Heart left ventricle (tissue), 16 donors: ENCODE measurements around the gene COL11A2. TPM values are rescaled to one million over a fixed set of nuclear protein-coding genes. Genes with fewer than 3 reads are reported as not detected.

Source experiments
- ATAC-seq, 4 donors: fragments of 200-7000 bp; cut with Tn5 transposase; one replicate each; pipeline ENCODE4 v1.9.1; 2020 to 2022; ENCODE audit warnings: moderate library complexity in 4 of 4, mild to moderate bottlenecking in 3 of 4, moderate number of reproducible peaks in 1 of 4
- DNase-seq, 5 donors: peaks; one replicate each; pipeline ENCODE4 v3.0.0-alpha.2; 2020
- H3K27ac ChIP-seq, 12 donors: fragments of 200-600 bp; sonication (generic) in 4 of 12; one replicate each; pipeline versions ENCODE4 v1.5.0 to v1.8.0; 2016 to 2022; ENCODE audit warnings: mild to moderate bottlenecking in 2 of 12
- H3K27me3 ChIP-seq, 9 donors: fragments of 200-600 bp; sonication (generic) in 2 of 9; one replicate each; pipeline versions ENCODE4 v1.5.1 to v1.8.0; 2016 to 2022; ENCODE audit warnings: mild to moderate bottlenecking in 3 of 9
- H3K36me3 ChIP-seq, 9 donors: fragments of 200-600 bp; sonication (generic) in 2 of 9; one replicate each; pipeline versions ENCODE4 v1.5.0 to v1.8.0; 2018 to 2022; ENCODE audit warnings: mild to moderate bottlenecking in 2 of 9
- H3K4me1 ChIP-seq, 12 donors: fragments of 200-600 bp; sonication (generic) in 4 of 12; one replicate each; pipeline versions ENCODE4 v1.5.0 to v1.8.0; 2016 to 2022; ENCODE audit warnings: mild to moderate bottlenecking in 3 of 12
- H3K4me3 ChIP-seq, 12 donors: fragments of 200-600 bp; sonication (generic) in 4 of 12; one replicate each; pipeline versions ENCODE4 v1.5.0 to v1.8.0; 2017 to 2022; ENCODE audit warnings: mild to moderate bottlenecking in 9 of 12, moderate library complexity in 4 of 12
- H3K9me3 ChIP-seq, 12 donors: fragments of 200-600 bp; sonication (generic) in 4 of 12; one replicate each; pipeline versions ENCODE4 v1.5.0 to v1.8.0; 2016 to 2022; ENCODE audit warnings: mild to moderate bottlenecking in 1 of 12
- POLR2A ChIP-seq, 2 donors: fragments of 450-650 bp; IDR thresholded peaks; one replicate each; pipeline ENCODE4 v1.6.1; 2017; ENCODE audit warnings: antibody characterized with exemption in 2 of 2, mild to moderate bottlenecking in 2 of 2, moderate library complexity in 2 of 2
- WGBS, 4 donors: extraction: QIAGEN DNeasy Blood & Tissue Kit in 2 of 4; methylation state at CpG; one replicate each; pipeline versions ENCODE4 v1.1.5 to v1.1.7; 2013 to 2018; 5-methylcytosine and 5-hydroxymethylcytosine counted together
- intact Hi-C, 10 donors: fragments of 100-400 bp; cut with DNase I; formaldehyde crosslinking; loops; one replicate each; pipeline versions ENCODE4 v1.11.1 to v1.14.2; 2022
- long read RNA-seq, 3 donors: library from polyadenylated mRNA; unstranded; transcript quantifications; one replicate each; pipeline ENCODE4 v2.0.0, GENCODE V29; 2020 to 2021
- polyA plus RNA-seq, 2 donors: library from polyadenylated mRNA; stranded (reverse); fragments of 200-250 nt; gene quantifications; one replicate each; pipeline ENCODE4 v1.2.3, GENCODE V29; 2013
- total RNA-seq, 9 donors: library from RNA; depleted of rRNA in 2 of 9; stranded (reverse); fragments of >200 nt in 2 of 9; fragmentation: NEBNext Ultra II Directional in 3 of 9; extraction: Animal tissue kit (Norgen Biotek cat#: 25700) in 3 of 9; gene quantifications; one replicate each; pipeline versions ENCODE4 v1.1.0 to v1.2.4, GENCODE V29; 2016 to 2023
- TF ChIP-seq, protein P1 (sequence below), 12 donors: fragments of 200-600 bp; sonication (generic) in 4 of 12; IDR thresholded peaks; one replicate each; pipeline versions ENCODE4 v1.5.0 to v1.8.0; 2018 to 2022; ENCODE audit warnings: antibody characterized with exemption in 12 of 12, mild to moderate bottlenecking in 5 of 12
- donor health status: ischemic (EF 13 %, LVEDD 7.1; RV severe dilation, severe dysfunction).
- donor health status: healthy with polysubstance abuse.
- donor health status: DM: no; HTN: yes; CAD: no.
- donor health status: DM: no; HTN: no; CAD: no.
- donor health status: ischemic (EF 25% LVEDD 6.9; RV normal size, moderate dysfunction).
- donor health status: ischemic (EF 25% LVEDD 5.7; RV mildly dilated, moderate dysfunction).
- donor health status: healthy.
- donor health status: DM: yes; HTN: yes; CAD: no.
- donor health status: ischemic (EF 35%, LVEDD 5.7; RV mildly dilated, moderate dysfunction).
- donor health status: nonischemic (EF 11% LVEDD 7.7; RV severe dilation, severe dysfunction).
- donor health status: DM: yes; HTN: yes; CAD: no.
- donor health status: PGD.
- donor health status: ischemic (EF 29% LVEDD 5.4; RV normal size, mild dysfunction).
- donor health status: nonischemic (EF 23%, LVEDD 6.1; RV moderate dilation, normal function).

COL11A2 gene
- 1 to 10 TPM in 4 of 9 donors, under 1 TPM in 5; 0.42 to 2.3 (median 0.93) TPM for total RNA-seq
- 1 to 10 TPM in 1 of 2 donors, under 1 TPM in 1; 0.39 to 4.9 TPM for polyA plus RNA-seq
- long read RNA-seq, donor 1, partial matches to known transcripts = 3 of 5 reads
- long read RNA-seq, donor 1, other reads (novel, unspliced or antisense) = 2 of 5 reads
- long read RNA-seq, donor 2, partial matches to known transcripts = 0 of 1 reads
- long read RNA-seq, donor 2, other reads (novel, unspliced or antisense) = 1 of 1 reads
- long read RNA-seq, donor 3 = 0 reads

DNA sequence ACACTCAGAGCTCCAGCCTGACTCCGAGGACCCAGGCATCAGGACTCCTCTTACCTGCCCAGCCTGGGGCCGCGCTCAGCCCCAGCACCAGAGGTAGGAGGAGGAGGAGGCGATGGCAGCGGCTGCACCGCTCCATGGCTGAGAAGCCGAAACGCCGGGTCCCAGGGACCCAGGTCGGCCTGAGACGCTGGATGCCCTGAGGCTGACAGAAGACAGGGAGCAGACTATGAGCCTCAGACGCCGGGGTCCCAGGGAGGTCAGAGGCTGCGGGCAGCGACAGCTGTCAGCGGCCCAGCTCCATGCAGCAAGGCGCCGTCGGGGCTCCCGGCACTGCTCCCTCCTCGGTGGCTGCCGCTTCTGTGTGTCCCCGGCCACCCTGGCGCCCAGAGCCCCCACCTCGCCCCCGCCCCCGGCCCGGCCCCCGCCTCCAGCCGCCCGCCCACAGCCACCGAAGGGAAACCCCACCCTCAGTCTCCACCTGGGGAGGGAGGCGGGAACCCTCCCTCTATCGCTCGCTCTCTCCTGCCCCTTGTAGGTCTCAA is at the start of gene COL11A2:
COL11A2 (minus strand) TSS at position 363 of the 542 bp plus-strand sequence; CDS start at position 136, 227 bp downstream.
- peaks cover 0 to 40% (median 19%) of the 10 kb centered on the region in 12 donors for H3K4me1 ChIP-seq
- ATAC-seq = peak in 2 of 4 donors; percentile 2 to 8
- TF ChIP-seq POLR2A (IDR thresholded peaks at IDR 0.05) = no peak
- TF ChIP-seq, protein P1, sequence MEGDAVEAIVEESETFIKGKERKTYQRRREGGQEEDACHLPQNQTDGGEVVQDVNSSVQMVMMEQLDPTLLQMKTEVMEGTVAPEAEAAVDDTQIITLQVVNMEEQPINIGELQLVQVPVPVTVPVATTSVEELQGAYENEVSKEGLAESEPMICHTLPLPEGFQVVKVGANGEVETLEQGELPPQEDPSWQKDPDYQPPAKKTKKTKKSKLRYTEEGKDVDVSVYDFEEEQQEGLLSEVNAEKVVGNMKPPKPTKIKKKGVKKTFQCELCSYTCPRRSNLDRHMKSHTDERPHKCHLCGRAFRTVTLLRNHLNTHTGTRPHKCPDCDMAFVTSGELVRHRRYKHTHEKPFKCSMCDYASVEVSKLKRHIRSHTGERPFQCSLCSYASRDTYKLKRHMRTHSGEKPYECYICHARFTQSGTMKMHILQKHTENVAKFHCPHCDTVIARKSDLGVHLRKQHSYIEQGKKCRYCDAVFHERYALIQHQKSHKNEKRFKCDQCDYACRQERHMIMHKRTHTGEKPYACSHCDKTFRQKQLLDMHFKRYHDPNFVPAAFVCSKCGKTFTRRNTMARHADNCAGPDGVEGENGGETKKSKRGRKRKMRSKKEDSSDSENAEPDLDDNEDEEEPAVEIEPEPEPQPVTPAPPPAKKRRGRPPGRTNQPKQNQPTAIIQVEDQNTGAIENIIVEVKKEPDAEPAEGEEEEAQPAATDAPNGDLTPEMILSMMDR (IDR thresholded peaks at IDR 0.05) = no peak
- H3K36me3 ChIP-seq = peaks cover 0 to 35% (median 32%) of the 10 kb centered on the region in 9 donors
- intact Hi-C loops = no loop called here
- DNase-seq = no peak
- H3K4me3 ChIP-seq = peak within 1 kb of the TSS; percentile 5 to 63 (median 50)
- 11 to 39% (median 17%) methylated on average over 6 to 35 of the region's 35 CpGs for WGBS, 4 donors
- H3K27me3 ChIP-seq = peaks cover 0 to 21% (median 0%) of the 10 kb centered on the region in 9 donors
- H3K27ac ChIP-seq = peak within 1 kb of the TSS in 10 of 12 donors; percentile 26 to 81 (median 55)
- no peaks in the 10 kb centered on the region for H3K9me3 ChIP-seq

DNA sequence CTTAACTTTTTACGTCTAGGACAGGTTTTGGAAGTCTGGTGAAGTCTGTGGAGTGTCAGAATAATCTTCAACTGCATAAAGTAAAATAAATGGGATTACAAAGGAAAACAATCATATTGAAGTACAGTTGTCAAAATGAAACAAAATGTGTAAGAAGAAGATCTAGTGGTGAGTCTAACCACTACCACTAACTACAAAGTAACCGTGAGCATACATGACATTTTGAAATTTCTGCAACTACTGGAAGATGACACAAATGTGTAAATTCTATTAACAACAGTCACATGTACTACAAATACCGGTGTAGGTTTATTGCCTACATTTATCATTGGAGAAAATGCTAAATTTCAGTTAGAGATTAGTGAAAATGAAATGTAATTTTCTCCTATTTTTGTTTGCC is 49.7 kb upstream of the COL11A2 start:
- DNase-seq (no peak), ATAC-seq (no peak)
- intact Hi-C loops = loop anchor here in 3 of 10 donors (5.0 to 10.0 kb wide), 2 partner anchors 227 to 235 kb away; partner anchors contain the start of gene HLA-DOA (in 1 of the 3)
- Histone ChIP-seq H3K4me3 (no peak overlapping the region), H3K27ac (no peak overlapping the region), H3K27me3 (peaks cover 0 to 18% (median 0%) of the 10 kb centered on the region in 9 donors), H3K9me3 (no peaks in the 10 kb centered on the region), H3K4me1 (no peaks in the 10 kb centered on the region), H3K36me3 (no peaks in the 10 kb centered on the region)
- 64 to 71% (median 68%) methylated on average over 3 of the region's 3 CpGs for WGBS, 4 donors
- no peak for TF ChIP-seq POLR2A (IDR thresholded peaks at IDR 0.05)
- TF ChIP-seq, protein P1 (IDR thresholded peaks at IDR 0.05) = no peak

DNA sequence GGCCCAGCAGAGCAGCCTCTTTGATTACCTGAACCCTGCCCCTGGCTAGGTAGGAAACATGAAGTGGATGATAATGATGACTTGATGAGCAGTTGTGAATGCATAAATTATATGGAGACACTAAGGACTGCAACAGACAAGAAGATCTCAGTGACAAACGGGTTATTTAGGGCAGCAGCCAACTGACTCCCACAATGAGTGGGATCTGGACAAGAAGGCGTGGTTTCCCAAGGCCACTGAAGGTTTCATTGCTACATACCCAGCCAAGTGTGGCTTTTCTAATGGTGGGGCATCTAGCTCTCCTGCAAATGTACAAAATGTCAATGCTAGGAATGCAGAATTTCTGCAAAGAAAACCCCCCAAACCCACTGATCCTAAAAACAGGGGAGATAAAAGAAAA is 45.5 kb upstream of the COL11A2 start:
- peaks cover 0 to 42% (median 13%) of the 10 kb centered on the region in 9 donors for H3K27me3 ChIP-seq
- no peak overlapping the region for H3K27ac ChIP-seq
- 72 to 83% (median 77%) methylated on average over 2 of the region's 2 CpGs for WGBS, 4 donors
- ATAC-seq = no peak
- TF ChIP-seq, protein P1 (IDR thresholded peaks at IDR 0.05) = no peak
- no peak for TF ChIP-seq POLR2A (IDR thresholded peaks at IDR 0.05)
- H3K4me1 ChIP-seq = no peaks in the 10 kb centered on the region
- no peaks in the 10 kb centered on the region for H3K9me3 ChIP-seq
- no peak overlapping the region for H3K4me3 ChIP-seq
- no peak for DNase-seq
- intact Hi-C loops = loop anchor here in 1 of 10 donors (5.0 kb wide), 1 partner anchor 130 kb away; no protein-coding TSS in a partner anchor
- no peaks in the 10 kb centered on the region for H3K36me3 ChIP-seq

DNA sequence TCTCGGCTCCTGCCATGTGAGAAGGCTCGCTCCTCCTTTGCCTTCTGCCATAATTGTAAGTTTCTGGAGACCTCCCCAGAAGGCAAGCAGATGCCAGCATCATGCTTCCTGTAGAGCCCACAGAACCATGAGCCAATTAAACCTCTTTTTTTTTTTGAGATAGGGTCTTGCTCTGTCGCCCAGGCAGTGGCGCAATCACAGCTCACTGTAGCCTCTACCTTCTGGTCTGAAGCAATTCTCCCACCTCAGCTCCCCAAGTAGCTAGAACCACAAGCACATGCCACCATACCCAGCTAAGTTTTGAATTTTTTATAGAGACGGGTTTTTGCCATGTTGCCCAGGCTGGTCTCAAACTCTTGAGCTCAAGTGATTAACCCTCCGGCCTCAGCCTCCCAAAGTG is 44.6 kb upstream of the COL11A2 start:
- no peak overlapping the region for H3K4me3 ChIP-seq
- no peak overlapping the region for H3K27ac ChIP-seq
- H3K9me3 ChIP-seq = no peaks in the 10 kb centered on the region
- H3K27me3 ChIP-seq = peaks cover 0 to 42% (median 13%) of the 10 kb centered on the region in 9 donors
- no peak for DNase-seq
- no peaks in the 10 kb centered on the region for H3K4me1 ChIP-seq
- no peaks in the 10 kb centered on the region for H3K36me3 ChIP-seq
- intact Hi-C loops = loop anchor here in 1 of 10 donors (5.0 kb wide), 1 partner anchor 130 kb away; no protein-coding TSS in a partner anchor
- TF ChIP-seq, protein P1 (IDR thresholded peaks at IDR 0.05) = no peak
- TF ChIP-seq POLR2A (IDR thresholded peaks at IDR 0.05) = no peak
- 85 to 88% (median 87%) methylated on average over 6 of the region's 6 CpGs for WGBS, 4 donors
- ATAC-seq = no peak
